Stimulated activated CD8-positive, alpha-beta memory T cell treated with anti-CD3 and anti-CD28 coated beads, Interleukin-4, amount 100 ng/mL, for 4 hours (primary cell): ENCODE data around the gene SORCS2.
"Not testable (repeated sequence)": the region's sequence is repeated elsewhere in the genome, so short reads cannot be mapped to it uniquely, and the experiment has no call there.

Experiments used
- DNase-seq, 2 donors: peaks; one replicate each; pipeline ENCODE4 v3.0.0-alpha.2; 2020; ENCODE audit warnings: low read depth in 2 of 2, low spot score in 1 of 2

SORCS2 gene

DNA sequence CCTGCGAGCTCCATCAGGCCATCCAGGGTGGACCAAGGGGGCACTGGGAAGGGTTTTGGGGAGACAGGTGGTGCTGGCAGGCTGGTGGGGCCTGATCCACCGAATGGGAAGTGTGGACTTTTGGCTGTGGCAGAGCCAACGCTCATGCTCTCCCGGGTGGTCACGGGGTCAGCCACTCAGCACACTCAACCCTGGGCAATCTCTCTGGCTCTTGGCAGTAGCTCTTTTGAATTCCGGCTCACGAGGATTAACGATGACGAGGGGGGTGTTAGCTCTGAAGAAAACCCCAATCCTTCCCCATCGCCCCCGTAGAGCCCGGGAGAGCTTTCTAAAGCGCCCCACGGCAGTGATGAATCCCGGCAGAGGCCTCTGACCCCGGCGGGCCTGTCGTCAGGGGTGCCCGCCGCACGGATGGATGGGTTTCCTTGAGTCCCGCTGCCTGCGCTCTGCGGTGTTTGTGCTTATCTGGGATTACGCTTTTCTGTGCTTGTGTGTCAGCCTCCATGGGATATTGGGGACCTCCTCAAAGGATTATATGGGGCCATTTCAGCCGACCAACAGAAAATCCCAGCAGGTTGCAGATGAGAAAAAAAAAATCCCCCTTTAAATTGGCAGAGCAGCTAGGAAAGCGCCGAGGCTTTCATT lies 399.2 kb downstream of the SORCS2 start:
- no peak for DNase-seq

DNA sequence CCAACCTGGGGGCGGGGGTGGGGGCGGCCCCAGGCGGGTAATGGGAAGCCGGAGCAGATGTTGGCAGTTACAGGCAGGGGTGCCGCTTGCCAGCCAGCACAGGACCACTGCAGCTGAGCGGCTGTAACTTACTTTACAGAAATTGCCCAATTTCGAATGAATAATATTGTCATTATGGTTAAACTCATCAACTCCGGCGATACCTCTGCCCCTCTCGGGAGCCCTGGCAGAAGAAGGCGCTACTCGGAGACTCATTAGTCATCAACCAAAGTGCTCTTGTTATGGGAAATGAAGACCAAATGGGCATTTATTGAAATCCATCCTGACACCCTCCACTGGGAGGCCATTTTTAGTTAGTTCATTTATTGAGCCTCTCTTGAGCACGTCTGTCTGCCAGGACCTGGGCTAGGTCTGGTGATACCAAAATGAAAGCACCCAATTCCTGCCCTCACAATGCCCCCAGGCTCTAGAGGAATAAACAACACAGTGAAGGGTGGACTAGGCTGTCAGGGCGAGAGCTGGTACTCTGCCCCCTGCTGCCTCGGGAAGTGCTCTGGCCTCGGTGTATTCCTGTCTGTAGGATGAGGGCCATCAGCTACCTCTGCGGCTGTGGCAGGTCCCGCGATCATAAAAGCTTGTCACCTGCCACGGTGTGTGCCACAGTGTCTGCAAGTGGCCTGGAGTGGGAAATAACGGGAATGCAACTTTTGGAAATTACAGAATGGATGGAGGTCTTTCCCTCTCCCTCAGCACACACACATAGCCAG lies 401.5 kb downstream of the SORCS2 start:
- DNase-seq, result no peak

DNA sequence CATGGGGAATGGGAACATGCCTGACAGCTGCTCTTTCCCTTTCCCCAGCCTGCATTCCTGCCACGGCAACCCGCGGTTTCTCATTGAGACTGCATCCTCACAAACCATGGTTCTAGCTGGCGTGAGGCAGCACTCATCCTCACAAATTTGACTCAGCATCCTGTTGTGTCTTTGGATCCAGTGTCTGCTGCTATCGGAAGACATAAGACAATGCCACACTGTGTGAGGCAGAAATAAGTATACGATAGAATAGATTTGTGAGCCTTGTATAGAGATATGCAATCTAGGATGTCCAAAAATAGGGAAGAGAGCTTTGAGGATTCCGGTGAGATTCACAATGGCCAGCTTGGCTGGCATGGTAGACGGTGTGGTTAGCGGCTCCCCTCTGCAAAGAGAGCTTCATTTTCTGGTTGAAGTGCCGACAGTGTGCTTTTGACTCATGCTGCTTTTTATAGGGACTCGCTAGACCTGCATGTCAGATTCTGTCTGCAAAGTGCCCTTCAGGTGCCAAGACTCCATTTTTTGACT lies 403.7 kb downstream of the SORCS2 start:
- no peak for DNase-seq

DNA sequence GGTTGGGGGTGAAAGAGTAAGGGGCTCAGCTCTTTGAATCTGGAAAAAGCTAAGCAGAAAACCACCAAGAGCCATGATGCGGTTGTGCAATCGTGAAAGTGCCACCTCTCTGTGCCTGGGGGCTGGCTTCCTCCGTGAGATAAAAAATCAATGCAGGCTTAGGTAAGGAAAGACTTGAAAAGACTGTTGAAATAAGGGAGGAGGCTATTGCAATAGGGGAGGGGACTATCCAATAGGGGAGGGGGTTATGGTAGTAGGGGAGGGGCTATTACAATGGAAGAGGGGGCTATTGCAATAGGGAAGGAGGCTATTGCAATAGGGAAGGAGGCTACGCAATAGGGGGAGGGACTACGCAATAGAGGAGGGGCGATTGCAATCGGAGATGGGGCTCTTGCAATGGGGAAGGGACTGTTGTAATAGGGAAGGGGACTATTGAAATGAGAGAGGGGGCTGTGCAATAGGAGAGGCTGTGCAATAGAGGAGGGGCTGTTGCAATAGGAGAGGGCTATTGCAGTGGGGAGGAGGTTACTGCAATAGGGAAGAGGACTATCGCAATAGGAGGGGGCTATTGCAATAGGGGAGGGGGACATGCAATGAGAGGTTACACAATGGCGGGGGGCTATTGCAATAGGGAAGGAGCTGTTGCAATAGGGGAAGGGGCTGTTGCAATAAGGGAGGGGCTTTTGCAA lies 404.7 kb downstream of the SORCS2 start:
- no peak for DNase-seq

DNA sequence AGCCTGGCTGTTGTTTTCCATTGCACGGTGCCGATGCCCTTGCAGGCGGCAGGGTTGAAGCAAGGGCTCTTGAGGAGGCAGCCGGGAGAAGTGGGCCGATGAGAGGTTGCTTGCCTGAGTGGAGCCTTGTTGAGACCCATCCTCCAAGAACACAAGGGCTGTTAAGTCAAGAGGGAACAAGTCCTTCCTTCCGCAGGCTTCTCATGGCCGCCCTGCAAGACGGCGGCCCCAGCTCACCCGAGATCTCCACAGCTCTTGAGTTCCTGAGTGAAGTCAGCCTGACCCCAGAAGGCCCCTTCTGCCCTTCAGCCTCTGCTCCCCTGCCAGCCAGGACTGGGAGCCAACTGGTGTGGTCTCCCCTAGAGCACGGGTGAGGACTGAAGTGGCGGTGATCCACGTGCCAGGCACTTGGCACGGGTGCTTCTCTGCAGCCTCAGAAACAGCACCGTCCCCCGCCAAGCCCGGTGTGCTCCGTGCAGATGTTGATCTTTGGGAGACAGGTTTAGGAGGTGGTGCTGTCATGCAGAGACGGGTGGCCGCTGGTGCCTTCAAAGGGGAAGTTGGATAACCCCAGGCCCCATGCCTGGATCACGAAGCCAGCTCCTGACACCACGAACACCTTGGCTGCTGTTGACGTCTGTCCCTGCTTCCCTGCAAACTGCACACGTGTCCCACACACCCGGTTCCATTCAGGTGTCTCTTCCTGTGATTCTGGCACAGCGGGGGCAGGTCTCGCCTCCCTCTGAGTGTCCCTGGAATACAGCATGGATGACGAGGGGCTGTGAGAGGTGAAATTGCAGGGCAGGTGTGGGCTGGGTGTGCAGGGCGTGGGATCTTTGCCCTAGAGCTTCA lies 406.8 kb downstream of the SORCS2 start:
- DNase-seq, result no peak

DNA sequence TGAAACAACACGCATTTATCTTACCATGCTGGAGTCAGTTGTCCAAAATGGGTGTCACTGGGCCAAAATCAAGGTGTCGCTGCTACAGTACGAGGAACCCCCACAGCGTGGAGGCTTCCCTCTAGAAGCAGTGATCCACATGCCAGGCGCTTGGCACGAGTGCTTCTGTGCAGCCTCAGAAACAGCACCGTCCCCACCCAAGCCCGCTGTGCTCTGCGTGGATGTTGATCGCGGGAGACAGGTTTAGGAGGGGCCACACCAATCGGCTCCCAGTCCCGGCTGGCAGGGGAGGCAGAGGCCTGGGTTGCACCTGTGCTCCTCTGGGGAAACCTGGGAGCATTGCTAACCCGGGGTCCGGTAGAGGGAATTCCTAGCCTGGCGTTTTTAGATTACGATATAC lies 407.9 kb downstream of the SORCS2 start:
- DNase-seq, result no peak

DNA sequence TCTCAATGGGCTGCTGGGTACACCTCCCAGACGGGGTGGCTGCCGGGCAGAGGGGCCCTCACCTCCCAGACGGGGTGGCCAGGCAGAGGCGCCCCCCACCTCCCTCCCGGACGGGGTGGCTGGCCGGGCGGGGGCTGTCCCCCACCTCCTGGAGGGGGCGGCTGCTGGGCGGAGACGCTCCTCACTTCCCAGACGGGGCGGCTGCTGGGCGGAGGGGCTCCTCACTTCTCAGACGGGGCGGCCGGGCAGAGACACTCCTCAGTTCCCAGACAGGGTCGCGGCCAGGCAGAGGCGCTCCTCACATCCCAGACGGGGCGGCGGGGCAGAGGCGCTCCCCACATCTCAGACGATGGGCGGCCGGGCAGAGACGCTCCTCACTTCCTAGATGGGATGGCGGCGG lies 409.8 kb downstream of the SORCS2 start:
- DNase-seq, result not testable (repeated sequence)

DNA sequence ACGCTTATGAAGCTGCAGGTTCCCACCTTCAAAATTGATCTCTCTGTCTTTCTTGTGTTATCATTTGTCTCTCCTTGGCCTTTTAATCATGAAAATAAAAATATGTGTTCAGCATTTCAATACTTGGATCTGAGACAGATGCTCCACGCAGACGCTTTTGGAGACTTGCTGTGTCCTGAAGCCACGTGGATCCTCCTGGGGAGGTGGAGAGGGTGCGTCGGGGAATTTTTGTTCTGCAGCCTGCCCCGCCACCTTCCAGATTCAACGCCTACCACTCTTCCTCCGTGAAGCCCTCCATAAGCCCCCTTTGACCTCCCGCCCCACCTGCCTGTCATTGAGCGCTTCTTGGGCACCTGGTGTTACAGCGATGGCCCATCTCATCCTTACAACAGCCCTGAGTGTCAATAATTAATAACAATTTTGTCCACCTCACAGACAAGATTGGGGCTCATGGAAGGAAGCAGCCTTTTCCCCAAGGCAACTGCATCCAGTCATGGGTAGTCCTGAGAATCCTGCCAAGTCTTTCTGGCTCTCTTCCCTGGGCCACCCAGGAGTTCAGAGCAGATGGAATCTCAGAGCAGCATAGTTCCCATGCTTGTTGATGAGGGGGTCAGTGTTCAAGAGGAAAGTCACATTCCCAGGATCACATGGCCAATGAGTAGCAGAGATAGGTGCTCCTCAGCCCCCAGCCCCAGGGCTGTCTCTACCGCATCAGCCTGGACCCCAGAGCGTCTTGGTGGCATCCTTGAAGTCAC lies 415.0 kb downstream of the SORCS2 start:
- DNase-seq, result no peak

DNA sequence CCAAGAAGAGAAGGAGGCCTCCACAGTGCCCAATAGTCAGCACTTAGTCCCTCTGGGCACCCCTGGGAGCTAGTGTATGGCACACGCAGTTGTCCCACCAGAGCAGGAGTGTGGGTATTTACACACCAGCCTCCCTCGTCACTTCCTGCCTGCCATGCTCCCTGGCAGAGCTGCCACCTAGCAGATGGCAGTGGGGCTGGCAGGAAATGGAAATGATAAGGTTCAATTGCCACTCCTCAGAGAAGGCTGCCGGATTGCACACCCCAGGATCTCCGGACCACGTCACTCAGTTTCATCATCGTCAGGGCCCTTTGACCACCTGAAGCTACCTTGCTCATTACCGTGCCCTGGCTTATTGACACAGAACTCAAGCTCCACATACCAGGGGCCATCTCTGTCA lies 415.7 kb downstream of the SORCS2 start:
- no peak for DNase-seq

DNA sequence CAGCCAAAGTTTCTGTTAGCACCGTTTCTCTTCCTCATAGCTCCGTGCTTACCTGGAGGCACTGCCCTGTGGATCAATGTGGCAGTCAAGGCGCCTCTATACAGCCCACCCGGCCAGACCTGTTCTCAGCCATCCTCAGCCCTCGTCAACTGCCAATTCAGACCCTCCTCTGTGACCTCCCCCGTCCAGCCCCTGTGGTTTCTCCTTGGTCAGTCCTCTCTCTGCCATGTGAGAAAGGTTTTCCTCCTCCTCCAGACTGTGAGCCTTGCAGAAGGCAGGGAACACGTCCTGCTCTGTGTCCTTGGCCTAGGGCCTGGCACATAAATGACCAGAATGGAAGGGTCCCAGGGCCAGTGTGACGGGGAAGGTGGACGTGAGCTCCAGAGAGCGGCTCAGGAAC lies 417.0 kb downstream of the SORCS2 start:
- no peak for DNase-seq

DNA sequence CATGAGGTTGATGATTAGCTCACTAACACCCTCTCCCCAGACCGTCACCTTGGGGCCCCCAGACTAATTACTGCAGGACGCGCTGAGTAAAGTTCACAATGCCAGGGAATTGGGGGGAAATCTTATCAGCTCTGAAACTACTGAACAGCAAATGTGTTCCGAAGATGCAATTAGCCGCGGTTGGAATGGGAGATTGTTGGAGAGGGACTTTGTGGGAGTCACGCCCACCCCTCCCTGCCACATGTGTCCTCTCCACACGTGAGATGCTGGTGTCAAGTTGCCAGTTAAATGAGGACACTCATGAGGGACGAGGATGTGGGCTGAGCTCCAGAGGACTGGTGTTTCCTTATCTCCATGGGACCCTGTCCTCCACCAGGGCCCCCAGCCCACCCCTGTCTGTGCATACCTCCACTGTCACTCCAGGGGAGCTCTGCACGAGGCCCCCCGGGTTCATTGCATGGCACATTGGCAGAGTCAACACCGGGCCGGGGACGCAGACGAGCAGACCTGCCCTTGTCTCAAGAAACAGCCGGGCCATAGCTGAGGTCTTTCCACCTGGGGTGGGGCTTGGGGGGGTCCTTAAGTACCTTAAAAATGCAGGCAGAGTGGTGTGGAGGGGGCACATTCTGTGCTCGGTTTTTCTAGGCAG lies 417.8 kb downstream of the SORCS2 start:
- DNase-seq, result no peak

DNA sequence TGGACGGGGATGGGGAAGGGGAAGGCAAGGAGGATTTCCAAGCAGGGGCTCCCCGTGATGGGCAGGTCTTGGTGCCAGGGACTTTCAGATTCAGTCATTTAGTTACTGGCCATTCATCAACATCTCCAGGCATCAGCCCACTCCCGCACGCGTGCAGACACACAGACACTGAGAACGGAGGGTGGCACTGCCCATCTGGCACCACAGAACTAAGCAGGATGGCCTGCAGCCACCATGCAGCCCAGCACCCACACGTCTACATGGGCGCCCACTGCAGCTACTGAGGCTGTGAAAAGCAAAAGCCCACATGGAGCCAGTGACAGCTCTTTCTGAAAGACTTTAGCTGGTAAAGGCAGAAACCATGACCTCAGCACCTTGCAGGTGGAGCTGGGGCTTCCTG lies 418.5 kb downstream of the SORCS2 start:
- no peak for DNase-seq

DNA sequence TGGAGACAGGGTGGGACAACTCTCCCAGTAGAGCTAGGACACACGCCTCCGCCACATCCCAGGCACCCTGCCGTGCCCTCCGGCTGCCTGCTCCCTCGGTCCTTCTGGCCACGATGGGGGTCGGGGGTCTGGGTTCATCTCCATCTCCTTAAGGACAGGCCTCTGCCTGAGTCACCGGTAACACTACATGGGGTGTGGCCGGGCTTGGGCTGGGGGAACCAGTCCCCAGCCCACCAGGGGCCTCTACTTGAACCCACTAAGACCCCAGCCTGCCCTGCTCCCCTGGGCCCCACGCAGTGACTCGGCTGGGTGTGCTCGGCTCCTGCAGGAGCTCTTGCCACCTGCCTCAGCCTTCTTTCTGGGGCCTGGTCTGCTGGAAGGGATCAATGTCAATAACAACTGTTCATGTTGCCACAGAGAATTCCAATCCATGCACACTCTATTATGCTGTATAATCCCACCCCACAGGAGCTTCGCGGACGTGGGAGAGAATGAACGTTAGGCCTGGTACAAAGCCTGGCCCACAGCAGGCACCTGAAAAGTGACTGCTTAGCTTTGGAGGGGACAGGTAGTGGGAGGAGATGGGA lies 420.1 kb downstream of the SORCS2 start:
- no peak for DNase-seq

DNA sequence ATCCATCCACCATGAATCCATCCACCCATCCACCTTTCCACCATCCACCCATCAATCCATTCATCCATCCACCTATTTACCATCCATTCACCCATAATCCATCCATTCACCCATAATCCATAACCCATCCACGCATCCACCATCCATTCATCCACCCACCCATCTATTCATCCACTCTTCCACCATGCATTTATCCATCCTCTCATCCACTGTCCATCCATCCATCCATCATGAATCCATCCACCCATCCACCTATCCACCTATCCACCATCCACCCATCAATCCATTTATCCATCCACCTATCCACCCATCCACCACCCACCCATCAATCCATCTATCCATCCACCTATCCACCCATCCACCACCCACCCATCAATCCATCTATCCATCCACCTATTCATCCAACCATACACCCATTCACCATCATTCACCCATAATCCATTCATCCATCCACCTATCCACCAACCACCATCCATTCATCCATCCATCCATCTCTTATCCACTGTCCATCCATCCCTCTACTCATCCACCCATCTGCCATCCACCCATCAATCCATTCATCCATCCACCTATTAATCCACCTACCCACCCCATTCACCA lies 422.1 kb downstream of the SORCS2 start:
- DNase-seq, result no peak

DNA sequence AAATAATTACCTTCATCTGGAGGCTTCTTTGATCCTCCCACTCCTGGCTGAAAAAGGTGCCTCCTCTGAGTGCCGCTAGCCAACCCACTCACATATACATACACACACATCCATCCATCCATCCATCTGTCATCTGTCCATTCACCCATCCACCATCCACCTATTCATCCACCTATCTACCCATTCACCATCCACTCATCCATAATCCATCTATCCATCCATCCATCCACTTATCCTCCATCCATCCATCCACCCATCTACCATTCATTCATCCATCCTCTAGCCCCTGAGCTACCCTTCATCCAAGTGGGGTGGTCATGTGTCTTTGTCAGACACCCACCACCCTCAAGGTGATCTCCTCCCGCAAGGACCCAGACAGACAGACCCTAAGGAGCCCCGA lies 423.9 kb downstream of the SORCS2 start:
- DNase-seq, result no peak

DNA sequence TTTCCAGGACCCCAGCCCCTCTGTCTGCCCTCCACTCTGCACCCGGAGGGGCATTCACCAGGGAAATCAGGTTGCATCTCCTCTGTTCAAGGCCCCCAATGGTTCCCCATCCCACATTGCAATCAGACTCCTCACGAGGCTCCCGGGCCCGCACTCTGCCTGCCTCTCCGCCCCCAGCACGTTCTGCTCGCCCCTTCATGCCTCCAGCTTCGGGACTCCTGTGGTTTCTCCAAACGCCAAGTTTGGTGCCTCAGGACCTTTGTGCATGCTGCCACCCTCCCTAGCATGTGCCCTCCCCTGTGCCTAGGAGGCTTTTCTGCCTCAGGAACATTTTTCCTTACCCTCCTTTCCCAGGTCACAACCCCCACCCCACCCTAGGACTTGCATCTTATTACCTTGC lies 426.0 kb downstream of the SORCS2 start:
- no peak for DNase-seq

DNA sequence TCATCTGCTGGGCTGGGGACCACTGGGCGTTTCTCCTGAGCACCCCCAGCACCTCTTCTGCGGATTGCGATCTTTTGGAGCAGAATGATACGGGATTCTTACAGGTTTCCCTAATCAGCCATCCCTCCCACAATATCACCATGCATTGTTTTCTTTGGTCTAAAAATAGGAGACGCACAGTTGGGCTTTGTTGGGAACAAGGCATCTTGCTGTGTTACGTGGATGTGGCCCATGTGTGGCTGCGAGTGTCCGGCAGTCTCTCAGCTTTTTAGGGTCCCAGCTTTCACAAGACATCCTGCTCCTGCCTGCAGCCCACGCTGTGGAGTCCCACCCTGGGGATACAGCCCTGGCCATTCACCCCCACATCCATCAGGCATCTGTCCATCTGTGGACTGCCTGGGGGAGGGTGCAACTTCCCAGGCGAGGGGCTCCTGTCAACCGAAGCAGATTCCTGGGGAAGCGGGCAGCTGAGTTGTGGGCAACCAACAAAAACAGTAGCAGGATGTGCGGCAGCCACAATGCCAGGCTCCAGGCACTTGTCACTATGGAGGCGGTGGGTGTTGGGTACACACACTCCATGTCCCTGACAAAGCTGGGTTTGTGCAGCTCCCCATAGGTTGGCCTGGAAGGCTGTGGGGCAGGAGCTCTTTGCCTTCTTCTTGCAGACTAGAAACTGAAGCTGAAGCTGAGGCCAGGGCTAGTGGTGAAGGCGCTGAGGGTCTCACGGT lies 427.9 kb downstream of the SORCS2 start:
- no peak for DNase-seq

DNA sequence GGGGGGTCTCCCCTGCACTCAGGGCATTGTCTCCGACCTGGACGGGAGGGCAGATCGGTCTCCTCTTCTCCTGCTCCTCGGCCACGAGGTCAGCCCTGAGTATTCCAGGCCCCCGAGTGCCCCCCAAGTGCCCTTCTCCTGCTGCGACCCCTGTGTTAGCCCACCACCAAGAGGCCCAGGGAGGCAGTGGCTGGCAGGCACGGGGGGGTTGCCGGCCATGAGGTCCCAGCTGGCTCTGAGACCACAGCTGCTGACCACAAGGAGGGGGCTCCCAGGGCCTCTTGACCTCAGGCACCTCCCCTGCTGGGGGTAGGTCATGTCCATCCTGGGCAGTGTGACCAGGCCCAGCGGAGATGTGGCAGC lies 428.5 kb downstream of the SORCS2 start:
- no peak for DNase-seq
